Renal cortex interstitium (tissue), 15 donors: Measurements from ENCODE around the gene MAMDC4. TPM values are rescaled to one million over a fixed set of nuclear protein-coding genes. Genes with fewer than 3 reads are reported as not detected.
"Not testable (repeated sequence)": the region's sequence is repeated elsewhere in the genome, so short reads cannot be mapped to it uniquely, and the experiment has no call there.

ENCODE experiments used
- DNase-seq, 11 donors: peaks; one replicate each; pipeline ENCODE4 v3.0.0-alpha.2; 2013; ENCODE audit warnings: low read depth in 9 of 11, low spot score in 4 of 11; ENCODE audit errors: extremely low read depth in 1 of 11
- long read RNA-seq, 16 experiments: transcript quantifications; one replicate each; lab custom pipeline, GENCODE V29; 2026
- polyA plus RNA-seq, 3 donors: library from polyadenylated mRNA; unstranded; fragments of 120-200 nt; gene quantifications; one replicate each; pipeline ENCODE4 v1.2.1, GENCODE V29; 2013; ENCODE audit not compliant: insufficient read length in 3 of 3

The MAMDC4 gene
- 10 to 100 TPM in 1 of 3 donors, 1 to 10 TPM in 2; 4.8 to 10.9 (median 9.9) TPM for polyA plus RNA-seq
- long read RNA-seq, donor 1, partial matches to known transcripts, result 137 of 524 reads
- long read RNA-seq, donor 1, other reads (novel, unspliced or antisense), result 387 of 524 reads
- long read RNA-seq, donor 2, partial matches to known transcripts, result 119 of 500 reads
- long read RNA-seq, donor 2, other reads (novel, unspliced or antisense), result 381 of 500 reads
- long read RNA-seq, donor 3, result 0 reads
- long read RNA-seq, donor 4, partial matches to known transcripts, result 101 of 608 reads
- long read RNA-seq, donor 4, other reads (novel, unspliced or antisense), result 507 of 608 reads
- long read RNA-seq, donor 5, result 0 reads
- long read RNA-seq, donor 6, partial matches to known transcripts, result 189 of 576 reads
- long read RNA-seq, donor 6, other reads (novel, unspliced or antisense), result 387 of 576 reads
- long read RNA-seq, donor 7, partial matches to known transcripts, result 266 of 840 reads
- long read RNA-seq, donor 7, other reads (novel, unspliced or antisense), result 574 of 840 reads
- long read RNA-seq, donor 8, partial matches to known transcripts, result 361 of 1,003 reads
- long read RNA-seq, donor 8, other reads (novel, unspliced or antisense), result 642 of 1,003 reads
- long read RNA-seq, donor 9, result 0 reads
- long read RNA-seq, donor 10, partial matches to known transcripts, result 138 of 582 reads
- long read RNA-seq, donor 10, other reads (novel, unspliced or antisense), result 444 of 582 reads
- long read RNA-seq, donor 11, partial matches to known transcripts, result 61 of 436 reads
- long read RNA-seq, donor 11, other reads (novel, unspliced or antisense), result 375 of 436 reads
- long read RNA-seq, donor 12, partial matches to known transcripts, result 218 of 572 reads
- long read RNA-seq, donor 12, other reads (novel, unspliced or antisense), result 354 of 572 reads
- long read RNA-seq, donor 13, result 0 reads
- long read RNA-seq, donor 14, partial matches to known transcripts, result 187 of 729 reads
- long read RNA-seq, donor 14, other reads (novel, unspliced or antisense), result 542 of 729 reads
- long read RNA-seq, donor 15, partial matches to known transcripts, result 25 of 181 reads
- long read RNA-seq, donor 15, other reads (novel, unspliced or antisense), result 156 of 181 reads
- long read RNA-seq, donor 16, partial matches to known transcripts, result 1,387 of 1,427 reads
- long read RNA-seq, donor 16, other reads (novel, unspliced or antisense), result 40 of 1,427 reads

GRCh38 chr9:136851941-136852663, at the start of gene MAMDC4:
Gene MAMDC4, plus strand, starts transcription at chr9:136852346. Its CDS starts 71 bp downstream, at chr9:136852417.
- no peak for DNase-seq

- DNase-seq, result not testable (repeated sequence)
Observed at GRCh38 chr9:136803009-136803550, 49.1 kb upstream of the MAMDC4 start.

GRCh38 chr9:136803551-136804508, 48.3 kb upstream of the MAMDC4 start:
- DNase-seq, result no peak

GRCh38 chr9:136804509-136805206, 47.5 kb upstream of the MAMDC4 start:
- DNase-seq, result no peak

- DNase-seq, result no peak
Observed at GRCh38 chr9:136805207-136805740, 46.9 kb upstream of the MAMDC4 start.

DNA sequence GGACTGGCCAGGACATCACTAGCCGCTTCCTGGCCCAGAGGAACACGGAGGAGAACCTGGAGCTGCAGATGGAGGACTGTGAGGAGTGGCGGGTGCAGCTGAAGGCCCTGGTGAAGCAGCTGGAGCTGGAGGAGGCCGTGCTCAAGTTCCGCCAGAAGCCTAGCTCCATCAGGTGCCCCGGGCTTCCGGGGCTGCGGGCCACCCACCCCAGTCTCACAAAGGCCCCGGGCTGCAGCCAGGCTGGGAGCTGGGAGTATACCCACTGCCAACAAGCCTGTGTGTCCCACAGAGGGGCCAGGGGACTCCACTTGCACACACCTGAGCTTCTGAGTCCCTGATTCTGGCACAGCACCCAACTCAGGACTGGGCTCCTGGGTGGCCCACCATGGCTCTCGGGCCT, 46.1 kb upstream of the MAMDC4 start:
- no peak for DNase-seq

- no peak for DNase-seq
Observed at GRCh38 chr9:136806631-136807201, 45.4 kb upstream of the MAMDC4 start.

- peak in 3 of 11 donors; percentile 55 to 76 (median 67) for DNase-seq
Observed at GRCh38 chr9:136807281-136808074, 44.7 kb upstream of the MAMDC4 start, which contains the start of gene RABL6. Gene RABL6, plus strand, starts transcription at chr9:136807948. Its CDS starts 249 bp downstream, at chr9:136808197.

GRCh38 chr9:136808075-136808805, 43.9 kb upstream of the MAMDC4 start:
- DNase-seq, result no peak

- DNase-seq, result no peak
Observed at GRCh38 chr9:136808806-136809158, 43.4 kb upstream of the MAMDC4 start.

DNA sequence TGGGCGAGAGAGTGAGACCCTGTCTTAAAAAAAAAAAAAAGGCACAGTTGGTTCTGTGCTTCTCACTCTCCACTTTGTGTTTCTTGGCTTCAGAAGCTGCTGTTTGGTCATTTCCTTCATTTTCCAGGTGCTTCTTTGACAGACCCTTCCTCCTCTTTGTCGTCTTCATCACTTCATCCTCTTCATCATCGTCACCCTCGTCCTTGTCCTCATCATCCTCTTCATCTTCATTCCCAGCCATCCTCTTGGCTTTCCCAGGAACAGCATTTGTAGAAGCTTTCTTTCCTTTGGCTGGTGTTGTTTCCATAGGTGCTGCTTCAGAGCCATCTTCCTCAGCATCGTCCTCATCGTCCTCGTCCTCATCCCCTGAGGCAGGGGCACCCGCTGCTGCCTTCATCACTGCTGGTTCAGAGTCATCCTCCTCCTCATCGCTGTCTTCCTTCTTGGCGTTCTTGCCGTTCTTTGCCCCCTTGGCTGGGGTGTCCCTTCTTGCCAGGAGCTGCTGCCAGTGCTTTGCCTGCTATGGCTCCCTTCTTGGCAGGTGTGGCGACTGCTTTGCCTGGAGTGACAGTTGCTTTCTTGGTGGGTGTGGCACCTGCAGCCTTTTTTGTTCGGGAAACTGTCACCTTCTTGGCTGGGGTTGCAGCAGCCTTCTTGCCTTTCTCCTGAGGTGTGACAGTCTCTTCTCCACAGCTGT, 37.3 kb upstream of the MAMDC4 start:
- no peak for DNase-seq

DNA sequence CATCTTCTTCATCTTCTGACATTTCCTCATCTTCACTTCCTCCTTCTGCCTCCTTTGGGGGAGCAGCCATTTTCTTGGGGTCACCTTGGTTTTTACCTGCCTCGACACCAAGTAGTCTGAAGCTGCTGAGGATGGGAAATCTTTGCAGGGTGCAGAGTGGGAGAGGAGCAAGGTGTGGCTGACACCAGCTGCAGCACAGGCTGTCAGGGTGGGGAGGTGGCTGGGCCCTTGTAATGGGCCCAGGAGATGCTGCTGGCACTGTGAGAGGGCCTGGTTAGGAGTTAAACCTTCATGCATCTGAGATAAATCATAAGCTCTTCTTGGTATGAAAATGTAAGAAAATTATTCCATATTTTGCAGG, 36.7 kb upstream of the MAMDC4 start:
- no peak for DNase-seq

DNA sequence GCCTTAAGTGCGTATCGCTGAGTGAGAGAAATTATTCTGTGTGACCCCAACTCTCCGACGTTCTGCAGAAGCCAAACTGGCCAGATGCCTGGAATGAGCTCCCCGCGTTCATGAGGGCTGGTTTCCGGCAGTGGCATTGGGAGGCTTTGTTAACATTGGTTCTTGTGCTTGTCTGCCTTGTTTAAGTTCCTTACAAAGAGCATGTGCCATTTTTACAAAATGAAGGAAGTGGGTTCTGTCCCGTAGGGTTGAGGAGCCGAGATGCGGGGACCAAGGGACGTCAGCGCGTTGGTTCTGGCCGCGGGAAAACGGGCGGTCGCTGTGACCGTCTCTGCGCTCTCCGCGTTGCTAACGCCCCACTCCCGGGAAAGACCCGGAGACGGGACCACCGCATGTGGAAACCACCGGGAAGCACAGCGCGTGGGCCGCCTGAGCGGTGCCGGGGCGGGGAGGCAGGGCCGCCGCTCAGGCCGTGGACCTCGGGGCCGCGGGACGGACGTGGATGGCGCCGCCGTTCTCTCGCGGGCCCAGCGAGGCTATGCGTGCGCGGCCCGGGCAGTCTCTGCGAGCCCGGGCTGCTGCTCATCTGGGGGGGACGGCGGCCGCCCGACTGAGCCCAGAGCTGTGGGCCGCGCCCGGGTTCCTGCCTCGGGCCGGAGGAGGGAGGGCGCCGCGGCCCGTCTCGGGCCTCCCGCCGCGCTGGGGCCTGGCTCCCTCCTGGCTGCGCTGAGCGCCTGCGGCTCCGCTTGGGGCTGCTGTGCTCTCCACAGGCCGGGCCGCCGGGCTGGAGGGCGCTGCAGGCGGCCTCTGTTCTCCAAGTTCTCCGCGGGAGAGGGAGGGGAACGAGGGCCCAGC, 30.9 kb upstream of the MAMDC4 start:
- DNase-seq, result no peak
